LNCaP clone FGC (cell line): Measurements from ENCODE around the gene STIP1.

Source experiments
- DNase-seq: peaks from one replicate; pipeline ENCODE4 v3.0.0-alpha.2; 2011; ENCODE audit warnings: low read depth
- H3K4me3 ChIP-seq: 2 replicates; pipeline ENCODE4 v1.5.1; 2011; ENCODE audit warnings: mild to moderate bottlenecking, low read depth, low read length, control low read depth
- CTCF ChIP-seq: IDR thresholded peaks from 2 replicates; pipeline ENCODE4 v1.5.1; 2012; ENCODE audit warnings: mild to moderate bottlenecking; ENCODE audit not compliant: control insufficient read depth, insufficient read depth; ENCODE audit errors: extremely low read depth

Gene STIP1

GRCh38 chr11:64203421-64204079, 17.6 kb downstream of the STIP1 start:
- no peak for DNase-seq
- H3K4me3 ChIP-seq, result no peak overlapping the region
- TF ChIP-seq CTCF, result no peak

- no peak for DNase-seq
- TF ChIP-seq CTCF, result no peak
- no peak overlapping the region for H3K4me3 ChIP-seq
Observed at GRCh38 chr11:64204080-64204440, 18.1 kb downstream of the STIP1 start.

- peak; percentile 74 for TF ChIP-seq CTCF
- peak; percentile 52 for DNase-seq
- H3K4me3 ChIP-seq, result no peak overlapping the region
Observed at GRCh38 chr11:64204464-64204989, 18.6 kb downstream of the STIP1 start.

GRCh38 chr11:64206457-64207255, 20.7 kb downstream of the STIP1 start, which contains the start of gene FERMT3:
Gene FERMT3, plus strand, starts transcription at chr11:64206721. Its CDS starts 644 bp downstream, at chr11:64207365.
- H3K4me3 ChIP-seq, result no peak within 1 kb of the TSS
- no peak for DNase-seq
- no peak for TF ChIP-seq CTCF

- no peak overlapping the region for H3K4me3 ChIP-seq
- TF ChIP-seq CTCF, result no peak
- DNase-seq, result no peak
Observed at GRCh38 chr11:64207256-64208085, 21.5 kb downstream of the STIP1 start.

- DNase-seq, result no peak
- no peak overlapping the region for H3K4me3 ChIP-seq
- no peak for TF ChIP-seq CTCF
Observed at GRCh38 chr11:64208086-64208795, 22.3 kb downstream of the STIP1 start.
